ENCODE measurements around the gene GMDS.

Gene GMDS

GRCh38 chr6:1639430-1639829 lies 606.0 kb downstream of the GMDS start:
- Histone ChIP-seq H3K4me1 (ENCODE audit: control insufficient read depth, insufficient read depth, low read length, poor library complexity, severe bottlenecking) (peaks cover 4% of the 10 kb centered on the region), H3K36me3 (ENCODE audit: control insufficient read depth, insufficient read depth, low read length) (no peaks in the 10 kb centered on the region), H3K4me3 (ENCODE audit: extremely low read depth, insufficient read depth, low read length, poor library complexity, severe bottlenecking) (no peak overlapping the region), H3K27ac (ENCODE audit: low read depth, low read length, severe bottlenecking) (no peak overlapping the region), H3K9me3 (ENCODE audit: control insufficient read depth, low read length) (no peaks in the 10 kb centered on the region)
- 81 to 86% methylated on average over 8 to 9 of the region's 9 CpGs for WGBS, 2 experiments (ENCODE audit: insufficient coverage in 2 of 2)

GRCh38 chr6:1636971-1637871 lies 608.2 kb downstream of the GMDS start:
- H3K27ac ChIP-seq (ENCODE audit: low read depth, low read length, severe bottlenecking) = no peak overlapping the region
- 92 to 96% methylated on average over 19 to 20 of the region's 20 CpGs for WGBS, 2 experiments (ENCODE audit: insufficient coverage in 2 of 2)

GRCh38 chr6:1636272-1636825 lies 609.1 kb downstream of the GMDS start:
- H3K4me1 ChIP-seq (ENCODE audit: control insufficient read depth, insufficient read depth, low read length, poor library complexity, severe bottlenecking) = peaks cover 2% of the 10 kb centered on the region
- H3K36me3 ChIP-seq (ENCODE audit: control insufficient read depth, insufficient read depth, low read length) = no peaks in the 10 kb centered on the region
- WGBS, 2 experiments (ENCODE audit: insufficient coverage in 2 of 2) = 93 to 99% methylated on average over 7 to 9 of the region's 9 CpGs
- no peak overlapping the region for H3K4me3 ChIP-seq (ENCODE audit: extremely low read depth, insufficient read depth, low read length, poor library complexity, severe bottlenecking)
- no peaks in the 10 kb centered on the region for H3K9me3 ChIP-seq (ENCODE audit: control insufficient read depth, low read length)
- no peak overlapping the region for H3K27ac ChIP-seq (ENCODE audit: low read depth, low read length, severe bottlenecking)

More at GRCh38 chr6:1636971-1637871, 608.2 kb downstream of the GMDS start:
- Histone ChIP-seq H3K4me1 (ENCODE audit: control insufficient read depth, insufficient read depth, low read length, poor library complexity, severe bottlenecking) (peaks cover 4% of the 10 kb centered on the region), H3K9me3 (ENCODE audit: control insufficient read depth, low read length) (no peaks in the 10 kb centered on the region), H3K36me3 (ENCODE audit: control insufficient read depth, insufficient read depth, low read length) (no peaks in the 10 kb centered on the region), H3K4me3 (ENCODE audit: extremely low read depth, insufficient read depth, low read length, poor library complexity, severe bottlenecking) (no peak overlapping the region)

- H3K9me3 ChIP-seq (ENCODE audit: control insufficient read depth, low read length) = no peaks in the 10 kb centered on the region
- no peak overlapping the region for H3K4me3 ChIP-seq (ENCODE audit: extremely low read depth, insufficient read depth, low read length, poor library complexity, severe bottlenecking)
- no peaks in the 10 kb centered on the region for H3K36me3 ChIP-seq (ENCODE audit: control insufficient read depth, insufficient read depth, low read length)
- no peak overlapping the region for H3K27ac ChIP-seq (ENCODE audit: low read depth, low read length, severe bottlenecking)
- WGBS, 2 experiments (ENCODE audit: insufficient coverage in 2 of 2) = 91 to 92% methylated on average over 18 to 19 of the region's 23 CpGs
- H3K4me1 ChIP-seq (ENCODE audit: control insufficient read depth, insufficient read depth, low read length, poor library complexity, severe bottlenecking) = no peaks in the 10 kb centered on the region
Observed at GRCh38 chr6:1635305-1636010, 609.9 kb downstream of the GMDS start.

GRCh38 chr6:1634081-1634480 lies 611.3 kb downstream of the GMDS start:
- Histone ChIP-seq H3K27ac (ENCODE audit: low read depth, low read length, severe bottlenecking) (no peak overlapping the region), H3K4me3 (ENCODE audit: extremely low read depth, insufficient read depth, low read length, poor library complexity, severe bottlenecking) (no peak overlapping the region), H3K9me3 (ENCODE audit: control insufficient read depth, low read length) (no peaks in the 10 kb centered on the region), H3K4me1 (ENCODE audit: control insufficient read depth, insufficient read depth, low read length, poor library complexity, severe bottlenecking) (no peaks in the 10 kb centered on the region), H3K36me3 (ENCODE audit: control insufficient read depth, insufficient read depth, low read length) (no peaks in the 10 kb centered on the region)
- 84 to 91% methylated on average over 4 of the region's 4 CpGs for WGBS, 2 experiments (ENCODE audit: insufficient coverage in 2 of 2)

GRCh38 chr6:1633366-1634021 lies 611.9 kb downstream of the GMDS start:
- Histone ChIP-seq H3K9me3 (ENCODE audit: control insufficient read depth, low read length) (no peaks in the 10 kb centered on the region), H3K27ac (ENCODE audit: low read depth, low read length, severe bottlenecking) (no peak overlapping the region), H3K4me1 (ENCODE audit: control insufficient read depth, insufficient read depth, low read length, poor library complexity, severe bottlenecking) (no peaks in the 10 kb centered on the region), H3K4me3 (ENCODE audit: extremely low read depth, insufficient read depth, low read length, poor library complexity, severe bottlenecking) (no peak overlapping the region), H3K36me3 (ENCODE audit: control insufficient read depth, insufficient read depth, low read length) (no peaks in the 10 kb centered on the region)
- 93% methylated on average over 13 to 16 of the region's 16 CpGs for WGBS, 2 experiments (ENCODE audit: insufficient coverage in 2 of 2)

- WGBS, 2 experiments (ENCODE audit: insufficient coverage in 2 of 2) = no CpG with 5 or more reads among the region's 4 CpGs
Observed at GRCh38 chr6:1631251-1631650, 614.2 kb downstream of the GMDS start.

GRCh38 chr6:1630771-1631217 lies 614.6 kb downstream of the GMDS start:
- no peaks in the 10 kb centered on the region for H3K4me1 ChIP-seq (ENCODE audit: control insufficient read depth, insufficient read depth, low read length, poor library complexity, severe bottlenecking)
- 69 to 75% methylated on average over 8 to 10 of the region's 11 CpGs for WGBS, 2 experiments (ENCODE audit: insufficient coverage in 2 of 2)
- no peaks in the 10 kb centered on the region for H3K36me3 ChIP-seq (ENCODE audit: control insufficient read depth, insufficient read depth, low read length)
- no peaks in the 10 kb centered on the region for H3K9me3 ChIP-seq (ENCODE audit: control insufficient read depth, low read length)
- H3K27ac ChIP-seq (ENCODE audit: low read depth, low read length, severe bottlenecking) = no peak overlapping the region
- no peak overlapping the region for H3K4me3 ChIP-seq (ENCODE audit: extremely low read depth, insufficient read depth, low read length, poor library complexity, severe bottlenecking)

More at GRCh38 chr6:1631251-1631650, 614.2 kb downstream of the GMDS start:
- Histone ChIP-seq H3K27ac (ENCODE audit: low read depth, low read length, severe bottlenecking) (no peak overlapping the region), H3K4me1 (ENCODE audit: control insufficient read depth, insufficient read depth, low read length, poor library complexity, severe bottlenecking) (no peaks in the 10 kb centered on the region), H3K9me3 (ENCODE audit: control insufficient read depth, low read length) (no peaks in the 10 kb centered on the region), H3K4me3 (ENCODE audit: extremely low read depth, insufficient read depth, low read length, poor library complexity, severe bottlenecking) (no peak overlapping the region), H3K36me3 (ENCODE audit: control insufficient read depth, insufficient read depth, low read length) (no peaks in the 10 kb centered on the region)

GRCh38 chr6:1630212-1630770 lies 615.1 kb downstream of the GMDS start:
- no peaks in the 10 kb centered on the region for H3K9me3 ChIP-seq (ENCODE audit: control insufficient read depth, low read length)
- WGBS, 2 experiments (ENCODE audit: insufficient coverage in 2 of 2) = 85 to 89% methylated on average over 5 to 9 of the region's 10 CpGs
- H3K4me1 ChIP-seq (ENCODE audit: control insufficient read depth, insufficient read depth, low read length, poor library complexity, severe bottlenecking) = no peaks in the 10 kb centered on the region
- no peaks in the 10 kb centered on the region for H3K36me3 ChIP-seq (ENCODE audit: control insufficient read depth, insufficient read depth, low read length)
- H3K27ac ChIP-seq (ENCODE audit: low read depth, low read length, severe bottlenecking) = no peak overlapping the region
- no peak overlapping the region for H3K4me3 ChIP-seq (ENCODE audit: extremely low read depth, insufficient read depth, low read length, poor library complexity, severe bottlenecking)

- no peak overlapping the region for H3K4me3 ChIP-seq (ENCODE audit: extremely low read depth, insufficient read depth, low read length, poor library complexity, severe bottlenecking)
- WGBS, 2 experiments (ENCODE audit: insufficient coverage in 2 of 2) = 59 to 63% methylated on average over 11 to 13 of the region's 14 CpGs
- no peaks in the 10 kb centered on the region for H3K4me1 ChIP-seq (ENCODE audit: control insufficient read depth, insufficient read depth, low read length, poor library complexity, severe bottlenecking)
- H3K36me3 ChIP-seq (ENCODE audit: control insufficient read depth, insufficient read depth, low read length) = no peaks in the 10 kb centered on the region
- no peaks in the 10 kb centered on the region for H3K9me3 ChIP-seq (ENCODE audit: control insufficient read depth, low read length)
- no peak overlapping the region for H3K27ac ChIP-seq (ENCODE audit: low read depth, low read length, severe bottlenecking)
Observed at GRCh38 chr6:1629316-1629715, 616.1 kb downstream of the GMDS start.
